HFFc6 (cell line): ENCODE results near the gene FAM221B. TPM values are rescaled to one million over a fixed set of nuclear protein-coding genes. Genes with fewer than 3 reads are reported as not detected.

Experiments used
- DNase-seq: peaks from one replicate; pipeline ENCODE4 v3.0.0-alpha.2; 2018
- H3K27ac Mint-ChIP-seq: 2 replicates; pipeline ENCODE4 v1.8.0; 2020; ENCODE audit warnings: mild to moderate bottlenecking, mixed read lengths
- H3K27me3 Mint-ChIP-seq: 2 replicates; pipeline ENCODE4 v1.8.0; 2021; ENCODE audit warnings: mild to moderate bottlenecking, moderate library complexity, mixed read lengths; ENCODE audit not compliant: insufficient read depth
- H3K36me3 Mint-ChIP-seq: 2 replicates; pipeline ENCODE4 v1.8.0; 2021; ENCODE audit warnings: low read depth, mixed read lengths
- H3K4me1 Mint-ChIP-seq: 2 replicates; pipeline ENCODE4 v1.8.0; 2020; ENCODE audit warnings: low read depth, mixed read lengths
- H3K4me3 Mint-ChIP-seq: 2 replicates; pipeline ENCODE4 v1.8.0; 2020; ENCODE audit warnings: mild to moderate bottlenecking, moderate library complexity, mixed read lengths
- H3K9me3 Mint-ChIP-seq: 2 replicates; pipeline ENCODE4 v1.8.0; 2020; ENCODE audit warnings: mild to moderate bottlenecking, mixed read lengths
- CTCF ChIP-seq: fragments of 200-600 bp; sonication (generic); IDR thresholded peaks from 2 replicates; pipeline ENCODE4 v1.5.0; 2021; ENCODE audit warnings: antibody characterized with exemption, mild to moderate bottlenecking
- total RNA-seq, 6 experiments: library from RNA; stranded (reverse); fragmentation: NEBNext Ultra II Directional; extraction: Animal tissue kit (Norgen Biotek cat#: 25700); gene quantifications; 2 replicates in 1 of 6; 3 replicates in 5 of 6; pipeline ENCODE4 v1.2.3, GENCODE V29; 2021

Gene FAM221B
- total RNA-seq, 6 experiments from 2014 or later, result not detected

- Mint-ChIP-seq H3K9me3 (no peaks in the 10 kb centered on the region), H3K36me3 (no peaks in the 10 kb centered on the region), H3K4me1 (peaks cover 38% of the 10 kb centered on the region), H3K27me3 (peaks cover 8% of the 10 kb centered on the region), H3K4me3 (no peak overlapping the region), H3K27ac (no peak overlapping the region)
- no peak for DNase-seq
- TF ChIP-seq CTCF, result no peak
These were observed 39.0 kb downstream of the FAM221B start for GRCh38 chr9:35789541-35789940.

- no peaks in the 10 kb centered on the region for H3K9me3 Mint-ChIP-seq
- H3K27ac Mint-ChIP-seq, result no peak overlapping the region
- H3K27me3 Mint-ChIP-seq, result peaks cover 30% of the 10 kb centered on the region
- no peak for DNase-seq
- peaks cover 8% of the 10 kb centered on the region; the same call in 1 of the 2 replicates for H3K4me1 Mint-ChIP-seq
- no peak overlapping the region for H3K4me3 Mint-ChIP-seq
- H3K36me3 Mint-ChIP-seq, result no peaks in the 10 kb centered on the region
- TF ChIP-seq CTCF, result no peak
These were observed 45.1 kb downstream of the FAM221B start for GRCh38 chr9:35783418-35783817.

- DNase-seq, result no peak
- Mint-ChIP-seq H3K27me3 (peaks cover 25% of the 10 kb centered on the region), H3K36me3 (no peaks in the 10 kb centered on the region), H3K9me3 (no peaks in the 10 kb centered on the region), H3K4me3 (no peak overlapping the region), H3K27ac (no peak overlapping the region), H3K4me1 (no peaks in the 10 kb centered on the region)
- no peak for TF ChIP-seq CTCF
These were observed 47.5 kb downstream of the FAM221B start for GRCh38 chr9:35781066-35781465.

- Mint-ChIP-seq H3K9me3 (no peaks in the 10 kb centered on the region), H3K4me3 (no peak overlapping the region), H3K27me3 (peaks cover 23% of the 10 kb centered on the region), H3K27ac (no peak overlapping the region), H3K4me1 (peaks cover 10% of the 10 kb centered on the region; the same call in 1 of the 2 replicates), H3K36me3 (no peaks in the 10 kb centered on the region)
- TF ChIP-seq CTCF, result no peak
- no peak for DNase-seq
These were observed 50.0 kb downstream of the FAM221B start for GRCh38 chr9:35778496-35778895.

GRCh38 chr9:35776018-35776417 lies 52.5 kb downstream of the FAM221B start:
- TF ChIP-seq CTCF, result no peak
- H3K9me3 Mint-ChIP-seq, result no peaks in the 10 kb centered on the region
- DNase-seq, result no peak
- H3K27me3 Mint-ChIP-seq, result peaks cover 23% of the 10 kb centered on the region
- H3K4me3 Mint-ChIP-seq, result no peak overlapping the region
- peaks cover 10% of the 10 kb centered on the region; the same call in 1 of the 2 replicates for H3K4me1 Mint-ChIP-seq
- no peaks in the 10 kb centered on the region for H3K36me3 Mint-ChIP-seq
- no peak overlapping the region for H3K27ac Mint-ChIP-seq
